GM12874 (cell line): Measurements from ENCODE around the gene RCAN1.

Experiments
- CTCF ChIP-seq: IDR thresholded peaks from 2 replicates; pipeline ENCODE4 v1.5.1; 2011; ENCODE audit warnings: low read depth, mild to moderate bottlenecking, control low read depth, low read length, moderate library complexity; ENCODE audit not compliant: insufficient read depth

RCAN1 gene

GRCh38 chr21:34619841-34620665 lies 5.1 kb upstream of the RCAN1 start:
- TF ChIP-seq CTCF: no peak

- TF ChIP-seq CTCF: no peak
Measured at GRCh38 chr21:34618941-34619340, 4.0 kb upstream of the RCAN1 start.

GRCh38 chr21:34617753-34618339 lies 2.9 kb upstream of the RCAN1 start:
- no peak for TF ChIP-seq CTCF

- no peak for TF ChIP-seq CTCF
Measured at GRCh38 chr21:34615487-34615814, 538 bp upstream of the RCAN1 start.

- no peak for TF ChIP-seq CTCF
Measured at GRCh38 chr21:34613679-34614627, 960 bp downstream of the RCAN1 start.

- no peak for TF ChIP-seq CTCF
Measured at GRCh38 chr21:34612557-34612956, 2.4 kb downstream of the RCAN1 start.

GRCh38 chr21:34612056-34612455 lies 2.9 kb downstream of the RCAN1 start:
- TF ChIP-seq CTCF: no peak
